K562 (cell line): ENCODE data around the gene HPCA. TPM values are rescaled to one million over a fixed set of nuclear protein-coding genes. Genes with fewer than 3 reads are reported as not detected.

Source experiments
- CBFA2T3 ChIP-seq: fragments of 450-650 bp; IDR thresholded peaks from 2 replicates; pipeline ENCODE4 v1.6.1; 2017
- CHD4 ChIP-seq: fragments of 200-600 bp; sonication (generic); IDR thresholded peaks from 3 replicates; pipeline ENCODE4 v1.6.1; 2012; ENCODE audit warnings: low read depth, mild to moderate bottlenecking, mixed read lengths, low read length, inconsistent platforms; ENCODE audit not compliant: insufficient read depth, insufficient replicate concordance, poor library complexity, severe bottlenecking
- FOXA3 ChIP-seq, 2 experiments: fragments of 450-650 bp in 1 of 2; sonication (generic) in 1 of 2; formaldehyde crosslinking; IDR thresholded peaks in 1 of 2; conservative IDR thresholded peaks in 1 of 2; 2 replicates each; pipeline versions ENCODE4 v1.4.0 to v1.8.0; 2020 to 2022; ENCODE audit warnings: mild to moderate bottlenecking in 2 of 2, missing genetic modification reagents in 1 of 2
- KDM2B ChIP-seq: fragments of 250-450 bp; sonication (Bioruptor Pico); IDR thresholded peaks from 2 replicates; pipeline ENCODE4 v1.8.0; 2021; ENCODE audit warnings: mild to moderate bottlenecking, moderate library complexity
- MAZ ChIP-seq, 2 experiments: fragments of 450-650 bp in 1 of 2; sonication (generic) in 1 of 2; formaldehyde crosslinking; IDR thresholded peaks in 1 of 2; conservative IDR thresholded peaks in 1 of 2; 2 replicates each; pipeline versions ENCODE4 v1.4.0 to v1.5.0; 2020; ENCODE audit warnings: mild to moderate bottlenecking in 1 of 2, missing genetic modification reagents in 1 of 2
- MEIS2 ChIP-seq: fragments of 450-650 bp; IDR thresholded peaks from 2 replicates; pipeline ENCODE4 v1.6.1; 2014; ENCODE audit warnings: mild to moderate bottlenecking; ENCODE audit not compliant: partially characterized antibody
- NONO ChIP-seq, 2 experiments: fragments of 200-400 bp in 1 of 2; fragments of 450-650 bp in 1 of 2; formaldehyde crosslinking in 1 of 2; IDR thresholded peaks; 2 replicates each; pipeline ENCODE4 v1.6.1; 2017; ENCODE audit warnings: low read depth in 2 of 2, mild to moderate bottlenecking in 2 of 2, moderate library complexity in 2 of 2, low read length in 1 of 2
- NR2F6 ChIP-seq: fragments of 450-650 bp; formaldehyde crosslinking; IDR thresholded peaks from 2 replicates; pipeline ENCODE4 v1.4.0; 2020; ENCODE audit warnings: mild to moderate bottlenecking
- OTX1 ChIP-seq: fragments of 450-650 bp; formaldehyde crosslinking; IDR thresholded peaks from 2 replicates; pipeline ENCODE4 v1.4.0; 2022; ENCODE audit warnings: mild to moderate bottlenecking
- RB1 ChIP-seq: fragments of 450-650 bp; IDR thresholded peaks from 2 replicates; pipeline ENCODE4 v1.6.1; 2017; ENCODE audit warnings: low read depth, mild to moderate bottlenecking
- SAP30 ChIP-seq: fragments of 200-600 bp; sonication (generic); IDR thresholded peaks from 2 replicates; pipeline ENCODE4 v1.6.1; 2012; ENCODE audit warnings: borderline replicate concordance, low read depth, mild to moderate bottlenecking, moderate library complexity, low read length, control low read depth, inconsistent platforms; ENCODE audit not compliant: insufficient read depth, poor library complexity, severe bottlenecking
- SMAD1 ChIP-seq: fragments of 150-350 bp; IDR thresholded peaks from 2 replicates; pipeline ENCODE4 v1.6.1; 2014; ENCODE audit warnings: low read length, low read depth; ENCODE audit not compliant: partially characterized antibody
- SRSF3 ChIP-seq: fragments of 200-400 bp; formaldehyde crosslinking; IDR thresholded peaks from 2 replicates; pipeline ENCODE4 v1.6.1; 2016; ENCODE audit warnings: mild to moderate bottlenecking, low read length, moderate library complexity; ENCODE audit not compliant: insufficient read depth
- ZEB2 ChIP-seq: fragments of 450-650 bp; IDR thresholded peaks from 2 replicates; pipeline ENCODE4 v1.6.1; 2016
- ZNF717 ChIP-seq: fragments of 250-450 bp; sonication (Bioruptor Pico); IDR thresholded peaks from 2 replicates; pipeline ENCODE4 v1.5.0; 2021
- ZNF766 ChIP-seq: fragments of 200-800 bp; sonication (Bioruptor generic); conservative IDR thresholded peaks from 2 replicates; pipeline ENCODE4 v1.6.1; 2016; ENCODE audit warnings: missing genetic modification characterization, missing compliant biosample characterization
- ZZZ3 ChIP-seq: fragments of 450-650 bp; IDR thresholded peaks from 2 replicates; pipeline ENCODE4 v1.6.1; 2016; ENCODE audit warnings: antibody characterized with exemption, mild to moderate bottlenecking, moderate library complexity
- polyA plus RNA-seq, 8 experiments: library from polyadenylated mRNA; depleted of rRNA in 4 of 8; stranded (reverse) in 5 of 8; unstranded in 3 of 8; fragments of >200 nt; fragmentation: Nextera tagmentation in 2 of 8; fragmentation: Illumina TruSeq in 1 of 8; extraction: Ambion mirVana in 2 of 8; extraction: Trizol in 1 of 8; gene quantifications; 2 replicates each; pipeline versions ENCODE4 v1.2.1 to v1.2.3, GENCODE V29; 2011 to 2014; ENCODE audit warnings: inconsistent platforms in 1 of 8, missing spikeins in 1 of 8
- total RNA-seq, 7 experiments: library from RNA; depleted of rRNA in 6 of 7; stranded (reverse); fragments of >200 nt in 6 of 7; fragmentation: Illumina TruSeq in 2 of 7; extraction: Trizol in 2 of 7; gene quantifications; 2 replicates each; pipeline versions ENCODE4 v1.2.1 to v1.2.3, GENCODE V29; 2011 to 2021; ENCODE audit warnings: low replicate concordance in 1 of 7
- TF ChIP-seq, protein P1 (sequence below), 2 experiments: fragments of 150-350 bp in 1 of 2; IDR thresholded peaks; 2 replicates each; pipeline ENCODE4 v1.6.1; 2012 to 2016; ENCODE audit warnings: low read depth in 2 of 2, low read length in 2 of 2, mild to moderate bottlenecking in 1 of 2, moderate library complexity in 1 of 2

HPCA gene
- total and polyA plus RNA-seq, 9 of the 15 experiments (the other 6 are each of a cell fraction or from before 2014, with no cell fraction given): not detected

DNA sequence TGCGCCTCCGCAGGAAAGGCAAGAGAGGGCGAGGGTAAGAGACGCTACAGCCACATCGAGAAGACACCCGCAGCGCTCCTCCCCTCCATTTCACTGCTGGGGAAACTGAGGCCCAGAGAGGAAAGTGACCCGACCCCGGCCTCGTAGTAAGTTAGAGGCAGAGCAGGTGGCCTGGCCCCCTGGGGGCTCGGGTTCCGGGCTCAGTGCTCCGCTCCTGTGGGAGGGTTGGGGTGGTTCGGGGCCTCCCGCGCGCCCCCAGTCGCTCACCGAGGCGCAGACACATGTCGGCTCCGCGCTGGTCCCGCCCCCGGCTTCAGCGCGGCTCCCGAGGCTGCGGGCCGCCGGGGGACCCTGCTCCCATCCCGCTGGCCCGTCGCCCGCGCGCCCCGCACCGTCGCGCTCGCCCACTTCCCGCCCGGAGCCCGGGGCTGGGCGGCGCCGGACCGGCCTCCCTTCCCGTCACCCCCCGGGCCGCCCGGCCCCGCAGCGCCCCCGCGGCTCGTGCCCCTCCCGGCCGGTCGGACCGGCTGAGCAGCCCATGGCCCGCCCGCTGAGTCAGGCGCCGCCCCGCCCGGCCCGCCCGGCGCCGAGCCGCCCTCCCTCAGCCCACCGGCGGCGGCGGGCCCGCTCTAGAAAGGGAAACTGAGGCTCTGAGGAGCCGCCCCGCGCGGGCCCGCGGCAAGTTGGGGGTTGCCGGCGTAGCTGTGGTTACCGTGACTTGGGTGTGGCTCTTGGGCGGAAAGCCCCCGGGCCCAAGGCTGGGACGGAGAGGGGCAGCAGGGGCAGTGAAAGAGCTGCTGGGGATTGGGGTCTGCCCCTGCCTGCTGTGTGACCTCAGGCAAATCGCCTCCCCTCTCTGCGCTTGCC, 14.9 kb downstream of the HPCA start, which contains the start of gene TMEM54 (continued):
- TF ChIP-seq, protein P1, sequence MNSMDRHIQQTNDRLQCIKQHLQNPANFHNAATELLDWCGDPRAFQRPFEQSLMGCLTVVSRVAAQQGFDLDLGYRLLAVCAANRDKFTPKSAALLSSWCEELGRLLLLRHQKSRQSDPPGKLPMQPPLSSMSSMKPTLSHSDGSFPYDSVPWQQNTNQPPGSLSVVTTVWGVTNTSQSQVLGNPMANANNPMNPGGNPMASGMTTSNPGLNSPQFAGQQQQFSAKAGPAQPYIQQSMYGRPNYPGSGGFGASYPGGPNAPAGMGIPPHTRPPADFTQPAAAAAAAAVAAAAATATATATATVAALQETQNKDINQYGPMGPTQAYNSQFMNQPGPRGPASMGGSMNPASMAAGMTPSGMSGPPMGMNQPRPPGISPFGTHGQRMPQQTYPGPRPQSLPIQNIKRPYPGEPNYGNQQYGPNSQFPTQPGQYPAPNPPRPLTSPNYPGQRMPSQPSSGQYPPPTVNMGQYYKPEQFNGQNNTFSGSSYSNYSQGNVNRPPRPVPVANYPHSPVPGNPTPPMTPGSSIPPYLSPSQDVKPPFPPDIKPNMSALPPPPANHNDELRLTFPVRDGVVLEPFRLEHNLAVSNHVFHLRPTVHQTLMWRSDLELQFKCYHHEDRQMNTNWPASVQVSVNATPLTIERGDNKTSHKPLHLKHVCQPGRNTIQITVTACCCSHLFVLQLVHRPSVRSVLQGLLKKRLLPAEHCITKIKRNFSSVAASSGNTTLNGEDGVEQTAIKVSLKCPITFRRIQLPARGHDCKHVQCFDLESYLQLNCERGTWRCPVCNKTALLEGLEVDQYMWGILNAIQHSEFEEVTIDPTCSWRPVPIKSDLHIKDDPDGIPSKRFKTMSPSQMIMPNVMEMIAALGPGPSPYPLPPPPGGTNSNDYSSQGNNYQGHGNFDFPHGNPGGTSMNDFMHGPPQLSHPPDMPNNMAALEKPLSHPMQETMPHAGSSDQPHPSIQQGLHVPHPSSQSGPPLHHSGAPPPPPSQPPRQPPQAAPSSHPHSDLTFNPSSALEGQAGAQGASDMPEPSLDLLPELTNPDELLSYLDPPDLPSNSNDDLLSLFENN (IDR thresholded peaks at IDR 0.05; ENCODE audit: low read depth in 2 of 2, low read length in 2 of 2): no peak
- peak; percentile 51 for TF ChIP-seq SAP30
- TF ChIP-seq KDM2B (CRISPR knock-in tag): peak; percentile 89
- TF ChIP-seq SMAD1: no peak
- no peak for TF ChIP-seq MEIS2
- TF ChIP-seq FOXA3 (CRISPR knock-in tag; conservative IDR thresholded peaks at IDR 0.05 in 1 of 2, IDR thresholded peaks at IDR 0.05 in 1 of 2): no peak
- TF ChIP-seq ZNF766 (CRISPR knock-in tag): no peak
- peak in 1 of 2 experiments; percentile 80; a peak in 1 of 4 replicates for TF ChIP-seq NONO (IDR thresholded peaks at IDR 0.05; ENCODE audit: low read depth in 2 of 2, low read length in 1 of 2)
- TF ChIP-seq ZZZ3: no peak
- TF ChIP-seq ZNF717 (CRISPR knock-in tag): no peak
- no peak for TF ChIP-seq OTX1
- TF ChIP-seq SRSF3: no peak
- no peak for TF ChIP-seq CBFA2T3
- TF ChIP-seq CHD4: peak; percentile 32
- peak; percentile 88 for TF ChIP-seq RB1
- TF ChIP-seq NR2F6: no peak
- TF ChIP-seq MAZ (CRISPR knock-in tag; conservative IDR thresholded peaks at IDR 0.05 in 1 of 2, IDR thresholded peaks at IDR 0.05 in 1 of 2): peak in 1 of 2 experiments; percentile 43; a peak in 1 of 4 replicates
- TF ChIP-seq ZEB2: no peak
